Kidney epithelial cell (primary cell): ENCODE measurements around the gene LZTS2. TPM values are rescaled to one million over a fixed set of nuclear protein-coding genes. Genes with fewer than 3 reads are reported as not detected.

ENCODE experiments used
- DNase-seq: peaks from one replicate; pipeline ENCODE4 v3.0.0-alpha.2; 2010; ENCODE audit warnings: low read depth
- H3K27me3 ChIP-seq: 2 replicates; pipeline ENCODE4 v1.6.0; 2011; ENCODE audit warnings: low read length; ENCODE audit not compliant: control insufficient read depth, insufficient read depth
- H3K36me3 ChIP-seq: 2 replicates; pipeline ENCODE4 v1.5.1; 2011; ENCODE audit warnings: low read length; ENCODE audit not compliant: control insufficient read depth, insufficient read depth
- H3K4me3 ChIP-seq: 2 replicates; pipeline ENCODE4 v1.5.1; 2011; ENCODE audit warnings: low read depth, mild to moderate bottlenecking, control low read depth, low read length
- total RNA-seq: library from RNA; depleted of rRNA; stranded (reverse); fragments of >200 nt; gene quantifications from 2 replicates; pipeline ENCODE4 v1.2.3, GENCODE V29; 2015
- TF ChIP-seq, protein P1 (sequence below): IDR thresholded peaks from 2 replicates; pipeline ENCODE4 v1.5.1; 2011; ENCODE audit warnings: mild to moderate bottlenecking, moderate library complexity, low read length, control low read depth, inconsistent platforms; ENCODE audit not compliant: insufficient read depth, poor library complexity, severe bottlenecking

LZTS2 gene
- total RNA-seq, 1 donor from 2014 or later: 125 TPM

DNA sequence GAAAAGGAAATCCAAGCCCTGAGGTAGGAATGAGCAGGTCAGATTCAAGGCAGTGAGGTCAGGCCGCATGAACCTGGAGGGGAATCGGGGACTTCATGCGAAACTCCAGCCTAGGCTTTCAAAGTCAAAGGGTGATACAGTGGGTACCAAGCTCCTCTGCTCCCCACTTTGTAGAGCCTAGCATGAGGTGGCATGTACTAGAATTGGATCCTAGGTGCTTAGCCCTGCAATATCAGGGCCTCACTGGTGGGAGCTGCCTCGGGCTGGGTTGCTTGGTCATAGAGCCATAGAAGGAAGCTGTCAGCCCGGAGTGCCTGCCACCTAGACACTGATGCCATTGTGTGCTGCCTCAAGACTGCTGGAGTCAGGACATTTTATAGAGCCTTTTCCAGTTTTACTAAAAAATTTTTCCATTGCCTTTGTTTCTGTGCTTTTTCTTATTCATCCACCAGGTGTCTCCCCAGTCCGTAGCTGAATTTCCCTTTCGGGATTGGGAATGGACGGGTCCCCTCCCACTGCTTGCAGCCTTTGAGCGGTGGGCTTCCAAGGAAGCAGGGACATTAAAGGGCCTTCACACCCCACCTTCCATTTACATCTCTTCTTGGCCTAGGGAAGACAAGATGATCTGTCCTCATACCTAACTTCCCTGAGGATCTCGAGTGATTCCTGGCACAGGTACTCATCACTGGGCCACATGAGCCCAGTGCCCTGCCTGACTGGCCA lies 5.5 kb upstream of the LZTS2 start:
- TF ChIP-seq, protein P1, sequence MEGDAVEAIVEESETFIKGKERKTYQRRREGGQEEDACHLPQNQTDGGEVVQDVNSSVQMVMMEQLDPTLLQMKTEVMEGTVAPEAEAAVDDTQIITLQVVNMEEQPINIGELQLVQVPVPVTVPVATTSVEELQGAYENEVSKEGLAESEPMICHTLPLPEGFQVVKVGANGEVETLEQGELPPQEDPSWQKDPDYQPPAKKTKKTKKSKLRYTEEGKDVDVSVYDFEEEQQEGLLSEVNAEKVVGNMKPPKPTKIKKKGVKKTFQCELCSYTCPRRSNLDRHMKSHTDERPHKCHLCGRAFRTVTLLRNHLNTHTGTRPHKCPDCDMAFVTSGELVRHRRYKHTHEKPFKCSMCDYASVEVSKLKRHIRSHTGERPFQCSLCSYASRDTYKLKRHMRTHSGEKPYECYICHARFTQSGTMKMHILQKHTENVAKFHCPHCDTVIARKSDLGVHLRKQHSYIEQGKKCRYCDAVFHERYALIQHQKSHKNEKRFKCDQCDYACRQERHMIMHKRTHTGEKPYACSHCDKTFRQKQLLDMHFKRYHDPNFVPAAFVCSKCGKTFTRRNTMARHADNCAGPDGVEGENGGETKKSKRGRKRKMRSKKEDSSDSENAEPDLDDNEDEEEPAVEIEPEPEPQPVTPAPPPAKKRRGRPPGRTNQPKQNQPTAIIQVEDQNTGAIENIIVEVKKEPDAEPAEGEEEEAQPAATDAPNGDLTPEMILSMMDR: peak; percentile 64
- H3K36me3 ChIP-seq: peaks cover 2% of the 10 kb centered on the region
- DNase-seq: no peak
- no peaks in the 10 kb centered on the region for H3K27me3 ChIP-seq
- H3K4me3 ChIP-seq: no peak overlapping the region

DNA sequence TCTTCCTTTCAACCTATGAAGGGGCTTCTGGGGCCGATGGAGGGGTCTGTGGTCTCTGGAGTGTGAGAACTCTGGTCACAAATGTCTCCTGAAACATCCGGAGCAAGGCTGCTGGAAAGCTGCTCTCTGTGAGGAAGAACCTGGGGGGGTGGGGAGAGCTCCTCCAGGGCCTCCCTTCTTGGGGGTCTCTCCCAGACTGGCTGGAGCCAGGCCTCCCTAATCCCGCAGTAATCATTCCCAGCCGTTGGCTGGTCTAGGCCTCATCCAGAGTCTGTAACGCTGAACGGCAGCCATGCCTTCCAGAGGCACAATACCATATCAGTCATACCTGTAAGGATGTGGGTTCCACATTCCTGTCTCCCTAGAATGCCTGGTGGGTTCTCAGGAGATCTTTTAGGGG lies 4.4 kb upstream of the LZTS2 start:
- H3K27me3 ChIP-seq: no peaks in the 10 kb centered on the region
- TF ChIP-seq, protein P1: no peak
- no peak for DNase-seq
- H3K4me3 ChIP-seq: no peak overlapping the region
- H3K36me3 ChIP-seq: no peaks in the 10 kb centered on the region

DNA sequence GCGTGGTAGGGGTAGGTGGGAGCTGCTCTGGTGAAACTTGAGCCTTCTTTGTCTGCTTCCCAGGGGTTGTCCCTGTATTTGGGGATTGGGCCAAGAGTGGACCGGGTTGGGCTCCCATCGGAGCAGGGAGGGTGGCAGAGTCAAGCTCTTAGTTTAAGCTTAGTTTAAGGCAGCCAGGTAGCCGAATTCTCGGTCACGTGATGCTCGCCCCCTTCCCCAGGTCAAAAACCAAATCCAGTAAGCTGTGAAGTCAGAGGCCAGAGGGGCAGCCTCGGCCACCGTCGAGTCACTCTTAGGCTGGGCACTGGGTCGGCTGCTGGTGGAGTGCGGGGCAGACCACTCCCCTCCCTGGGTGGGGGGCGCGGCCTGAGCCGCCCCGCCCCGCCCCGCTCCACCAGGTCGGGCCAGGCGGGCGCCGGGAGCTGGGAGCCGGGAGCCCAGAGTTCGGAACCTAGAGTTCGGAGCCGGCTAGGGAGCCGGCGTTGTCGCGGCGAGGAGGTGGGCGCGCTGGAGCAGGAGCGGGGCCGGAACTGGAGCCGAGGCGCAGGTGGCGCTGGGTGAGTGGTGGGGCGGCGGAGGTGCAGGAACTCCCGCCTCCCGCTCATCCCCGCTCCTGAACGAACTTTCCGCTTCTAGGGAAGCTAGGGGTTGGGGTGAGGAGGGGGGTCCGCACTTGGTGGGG lies 2.8 kb upstream of the LZTS2 start:
- Histone ChIP-seq H3K27me3 (no peaks in the 10 kb centered on the region), H3K36me3 (no peaks in the 10 kb centered on the region), H3K4me3 (peak overlapping the region; percentile 90)
- DNase-seq: no peak
- TF ChIP-seq, protein P1: no peak

DNA sequence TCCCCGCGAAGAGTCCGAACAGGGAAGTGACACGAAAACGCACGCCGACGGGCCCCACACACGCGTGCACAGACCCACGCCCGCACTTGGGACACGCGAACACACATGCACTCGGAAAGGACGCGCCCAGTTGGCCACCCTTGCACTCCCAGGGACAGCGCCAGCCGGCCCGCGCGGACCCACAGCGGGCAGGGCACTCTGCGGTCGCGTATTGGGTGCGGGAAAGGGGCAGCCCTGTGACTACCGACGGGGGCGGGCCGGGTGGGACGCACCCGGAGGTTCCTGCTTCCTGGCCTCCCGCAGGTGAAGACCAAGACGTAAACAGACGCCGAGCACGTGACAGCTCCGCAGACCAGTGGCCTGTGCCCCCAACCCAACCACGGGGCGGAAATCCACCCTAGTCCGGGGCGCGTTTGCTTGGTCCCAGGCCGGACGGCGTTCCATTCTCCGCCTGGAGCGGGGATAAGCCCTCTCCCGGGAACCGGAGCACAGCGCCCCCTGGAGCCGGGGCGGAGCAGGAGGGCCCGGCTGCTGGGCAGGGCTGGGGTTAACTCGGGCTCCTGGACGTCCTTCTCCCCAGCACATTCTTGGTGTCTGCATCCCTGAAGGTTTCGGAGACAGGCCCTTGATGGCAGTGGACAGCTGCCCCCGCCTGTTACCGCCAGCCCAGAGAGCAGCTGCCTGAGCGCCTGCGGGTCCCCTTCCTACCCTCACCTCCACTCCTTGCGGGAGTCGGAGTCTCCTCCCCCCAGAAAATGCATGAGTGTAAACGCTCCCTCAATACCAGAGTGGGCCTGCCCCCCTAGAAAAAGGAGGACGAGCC lies 2.0 kb upstream of the LZTS2 start:
- peak overlapping the region; percentile 90 for H3K4me3 ChIP-seq
- H3K27me3 ChIP-seq: no peaks in the 10 kb centered on the region
- TF ChIP-seq, protein P1: peak; percentile 95
- H3K36me3 ChIP-seq: no peaks in the 10 kb centered on the region
- no peak for DNase-seq

DNA sequence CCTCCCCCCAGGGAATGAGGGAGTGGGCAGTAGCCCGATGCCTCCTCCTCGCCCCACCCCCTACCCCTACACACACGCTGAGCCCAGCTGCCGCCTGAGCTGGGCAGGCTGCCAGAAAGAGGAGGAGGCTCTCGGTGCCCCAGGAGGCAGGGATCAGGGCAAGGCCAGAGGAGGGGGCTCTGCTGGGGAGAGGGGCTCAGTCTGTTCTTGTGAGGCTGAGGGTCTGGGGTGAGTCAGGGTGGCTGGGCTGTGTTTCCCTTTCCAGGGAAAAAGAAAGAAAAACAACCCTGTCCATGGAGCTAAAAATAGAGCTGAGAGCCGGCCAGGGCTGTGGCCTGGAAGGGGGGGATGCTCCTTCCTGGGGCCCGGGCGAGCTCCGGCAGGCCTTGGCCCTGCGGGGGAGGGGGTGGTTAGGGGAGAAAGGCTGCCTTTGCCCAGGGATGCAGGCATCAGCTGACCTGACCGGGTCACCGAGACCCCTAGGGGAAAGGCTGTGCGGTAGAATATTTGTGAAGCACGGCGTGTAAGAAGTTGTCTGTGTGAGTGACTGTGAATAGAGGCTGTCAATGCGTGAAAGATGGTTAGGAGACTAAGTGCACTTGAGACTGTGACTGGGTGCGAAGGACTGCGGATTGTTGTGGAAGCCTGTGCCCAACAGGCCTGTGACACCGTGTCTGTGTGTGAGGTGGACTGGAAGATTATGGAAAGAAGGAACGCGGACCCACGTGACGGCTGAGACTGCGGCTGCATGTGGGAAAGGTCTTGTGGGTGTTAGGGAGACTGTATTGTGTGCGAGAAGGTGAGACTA lies 1.2 kb upstream of the LZTS2 start:
- Histone ChIP-seq H3K36me3 (peaks cover 2% of the 10 kb centered on the region), H3K4me3 (peak overlapping the region; percentile 90), H3K27me3 (no peaks in the 10 kb centered on the region)
- no peak for DNase-seq
- TF ChIP-seq, protein P1: no peak
